GM18951 (cell line): ENCODE data around the gene CCZ1.
A peak's percentile ranks its signal among the peaks of the same experiment; 100 is the strongest.
"Not testable (repeated sequence)": the region's sequence is repeated elsewhere in the genome, so short reads cannot be mapped to it uniquely, and the experiment has no call there.

Experiments
- POLR2A ChIP-seq: IDR thresholded peaks from 4 replicates; pipeline ENCODE4 v1.6.1; 2011; ENCODE audit warnings: mild to moderate bottlenecking; ENCODE audit not compliant: insufficient read length, insufficient read depth; ENCODE audit errors: extremely low read depth
- in situ Hi-C: fragments of 300-500 bp; cut with MboI; formaldehyde crosslinking; loops from one replicate; pipeline ENCODE4 v1.12.0; 2022; ENCODE audit warnings: low sequenced_read_pairs, mixed read lengths, inconsistent platforms; ENCODE audit not compliant: unreplicated experiment

CCZ1 gene

GRCh38 chr7:5898480-5899224, at the start of gene CCZ1:
TSS of gene CCZ1 (plus strand) at chr7:5898733. CDS start at chr7:5898800, 67 bp downstream.
- in situ Hi-C loops: not testable (repeated sequence)
- TF ChIP-seq POLR2A: peak; percentile 23

GRCh38 chr7:5850944-5851343, 47.6 kb upstream of the CCZ1 start:
- no peak for TF ChIP-seq POLR2A
- in situ Hi-C loops: no loop called here

- no peak for TF ChIP-seq POLR2A
- in situ Hi-C loops: no loop called here
These were observed 43.8 kb upstream of the CCZ1 start for GRCh38 chr7:5854738-5855137.

GRCh38 chr7:5857041-5857575, 41.4 kb upstream of the CCZ1 start:
- in situ Hi-C loops: not testable (repeated sequence)

- in situ Hi-C loops: not testable (repeated sequence)
These were observed 40.0 kb upstream of the CCZ1 start for GRCh38 chr7:5858494-5858893.

GRCh38 chr7:5861281-5861680, 37.3 kb upstream of the CCZ1 start:
- in situ Hi-C loops: not testable (repeated sequence)

- in situ Hi-C loops: not testable (repeated sequence)
These were observed 35.7 kb upstream of the CCZ1 start for GRCh38 chr7:5862753-5863366.

- in situ Hi-C loops: not testable (repeated sequence)
These were observed 33.1 kb upstream of the CCZ1 start for GRCh38 chr7:5865279-5865931.

GRCh38 chr7:5867060-5867459, 31.5 kb upstream of the CCZ1 start:
- in situ Hi-C loops: no loop called here
- TF ChIP-seq POLR2A: no peak

GRCh38 chr7:5868928-5869341, 29.6 kb upstream of the CCZ1 start:
- in situ Hi-C loops: not testable (repeated sequence)

- in situ Hi-C loops: no loop called here
- no peak for TF ChIP-seq POLR2A
These were observed 28.8 kb upstream of the CCZ1 start for GRCh38 chr7:5869691-5870090.

- in situ Hi-C loops: no loop called here
- TF ChIP-seq POLR2A: no peak
These were observed 28.2 kb upstream of the CCZ1 start for GRCh38 chr7:5870311-5870710.

GRCh38 chr7:5872326-5872725, 26.2 kb upstream of the CCZ1 start:
- in situ Hi-C loops: no loop called here
- no peak for TF ChIP-seq POLR2A

- in situ Hi-C loops: not testable (repeated sequence)
These were observed 18.9 kb upstream of the CCZ1 start for GRCh38 chr7:5879591-5879990.

- in situ Hi-C loops: not testable (repeated sequence)
These were observed 18.4 kb upstream of the CCZ1 start for GRCh38 chr7:5880106-5880505.

- in situ Hi-C loops: not testable (repeated sequence)
These were observed 14.1 kb upstream of the CCZ1 start for GRCh38 chr7:5884431-5884830.

GRCh38 chr7:5888021-5888420, 10.5 kb upstream of the CCZ1 start:
- in situ Hi-C loops: not testable (repeated sequence)

GRCh38 chr7:5890244-5890643, 8.3 kb upstream of the CCZ1 start:
- in situ Hi-C loops: not testable (repeated sequence)
